HUES48 (cell line): ENCODE results near the gene TENM4.

Experiments
- H3K27ac ChIP-seq: one replicate; pipeline ENCODE4 v1.7.0; 2013; ENCODE audit warnings: low read depth, low read length, inconsistent platforms
- H3K27me3 ChIP-seq: 2 replicates; pipeline ENCODE4 v1.6.1; 2013; ENCODE audit warnings: mild to moderate bottlenecking, low read length; ENCODE audit not compliant: control insufficient read depth, insufficient read depth
- H3K36me3 ChIP-seq: 2 replicates; pipeline ENCODE4 v1.6.1; 2013; ENCODE audit warnings: low read length; ENCODE audit not compliant: control insufficient read depth, insufficient read depth
- H3K4me1 ChIP-seq: 2 replicates; pipeline ENCODE4 v1.6.1; 2013; ENCODE audit warnings: mild to moderate bottlenecking, low read length; ENCODE audit not compliant: control insufficient read depth, insufficient read depth
- H3K4me3 ChIP-seq: 2 replicates; pipeline ENCODE4 v1.5.1; 2013; ENCODE audit warnings: mild to moderate bottlenecking, low read depth, low read length
- H3K9ac ChIP-seq: 2 replicates; pipeline ENCODE4 v1.6.1; 2013; ENCODE audit warnings: mild to moderate bottlenecking, low read depth, low read length, moderate library complexity
- H3K9me3 ChIP-seq: 2 replicates; pipeline ENCODE4 v1.6.1; 2013; ENCODE audit warnings: low read length; ENCODE audit not compliant: control insufficient read depth, insufficient read depth

The TENM4 gene

DNA sequence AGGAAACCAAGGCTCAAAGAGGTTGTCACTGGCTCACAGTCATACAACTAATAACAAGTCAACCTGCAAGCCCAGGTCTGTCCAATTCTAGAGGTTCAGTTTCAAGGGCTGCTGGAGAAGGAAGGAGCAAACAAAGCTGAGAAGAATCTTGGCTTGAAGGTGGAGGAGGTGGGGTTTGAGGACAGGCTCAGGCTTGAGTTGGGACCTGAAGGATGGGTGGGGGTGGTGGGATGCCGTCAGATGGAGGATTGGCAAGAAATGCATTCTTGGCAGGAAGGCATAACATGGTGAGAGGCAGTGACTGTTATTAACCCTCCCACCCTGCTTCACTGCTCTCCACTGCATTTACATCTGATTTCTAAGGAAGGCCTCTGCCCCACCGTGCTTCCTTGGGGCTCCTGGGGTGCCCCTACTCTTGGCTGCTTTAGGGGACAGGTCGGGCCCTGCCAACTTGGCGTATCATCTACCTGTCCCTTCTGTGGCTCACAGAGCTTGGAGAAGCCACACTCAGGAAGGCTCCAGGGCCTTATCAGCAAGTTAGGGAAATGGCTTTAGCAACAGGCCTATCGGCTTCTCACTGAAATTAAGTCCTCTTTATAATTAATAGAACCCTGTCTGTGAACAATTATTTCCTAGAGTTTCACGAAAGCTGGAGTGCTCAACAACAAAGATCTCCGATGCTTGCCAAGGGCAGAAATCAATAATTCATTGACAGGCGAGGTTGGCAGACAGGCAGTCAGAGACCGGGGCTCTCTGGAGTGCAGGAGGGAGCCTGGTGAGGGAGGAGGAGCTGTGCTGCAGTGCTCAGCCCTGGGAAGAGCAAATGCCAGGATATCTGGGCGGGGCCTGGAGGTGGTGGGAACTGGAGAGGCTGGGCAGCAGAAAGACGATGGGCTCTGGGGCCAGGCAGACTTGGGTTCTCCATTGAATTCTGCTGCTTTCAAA lies 781.2 kb downstream of the TENM4 start:
- Histone ChIP-seq H3K27ac (no peak overlapping the region), H3K36me3 (no peaks in the 10 kb centered on the region), H3K4me3 (no peak overlapping the region), H3K9ac (no peak overlapping the region), H3K27me3 (no peaks in the 10 kb centered on the region), H3K4me1 (no peaks in the 10 kb centered on the region), H3K9me3 (no peaks in the 10 kb centered on the region)

DNA sequence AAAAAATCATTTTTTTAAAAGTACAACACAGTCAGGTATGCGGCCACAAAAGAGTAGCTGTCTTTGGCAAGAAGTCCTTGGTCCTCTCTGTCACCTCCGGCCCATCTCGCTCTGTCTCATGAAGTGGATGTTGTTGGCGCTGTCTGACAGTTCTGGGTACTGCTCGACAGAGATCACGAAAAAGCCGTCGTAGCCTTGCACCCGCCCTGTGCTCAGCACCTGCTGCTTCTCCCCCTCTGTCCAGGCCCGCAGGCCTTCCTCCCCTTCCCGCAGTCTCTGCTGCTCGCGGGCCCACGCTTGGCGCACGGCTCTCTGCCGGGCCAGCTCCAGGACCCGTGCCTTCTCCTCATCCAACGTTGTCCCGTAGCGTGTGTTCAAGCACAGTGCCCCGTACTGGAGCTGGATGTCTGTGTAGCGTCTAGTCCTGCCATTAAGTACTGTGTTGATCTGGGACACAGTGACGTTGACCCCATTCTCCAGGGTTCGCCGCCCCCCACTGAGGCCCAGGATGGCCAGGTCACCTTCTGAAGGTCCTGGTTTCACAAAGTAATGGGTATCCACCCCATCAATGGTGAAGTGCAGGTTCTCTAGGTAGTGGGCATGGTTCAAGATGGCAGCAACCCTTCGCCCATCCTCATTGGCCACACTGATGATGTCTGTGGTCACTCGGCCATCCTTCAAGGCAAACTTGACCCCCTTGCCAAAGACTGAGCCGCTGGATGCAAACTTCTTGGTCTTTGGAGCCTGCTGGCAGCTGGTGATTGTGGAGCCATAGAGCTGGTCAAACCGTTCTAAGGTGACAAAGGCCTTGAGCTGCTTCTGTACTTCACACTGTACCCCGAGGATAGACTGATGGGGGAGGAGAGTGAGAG lies 782.6 kb downstream of the TENM4 start:
- no peaks in the 10 kb centered on the region for H3K4me1 ChIP-seq

DNA sequence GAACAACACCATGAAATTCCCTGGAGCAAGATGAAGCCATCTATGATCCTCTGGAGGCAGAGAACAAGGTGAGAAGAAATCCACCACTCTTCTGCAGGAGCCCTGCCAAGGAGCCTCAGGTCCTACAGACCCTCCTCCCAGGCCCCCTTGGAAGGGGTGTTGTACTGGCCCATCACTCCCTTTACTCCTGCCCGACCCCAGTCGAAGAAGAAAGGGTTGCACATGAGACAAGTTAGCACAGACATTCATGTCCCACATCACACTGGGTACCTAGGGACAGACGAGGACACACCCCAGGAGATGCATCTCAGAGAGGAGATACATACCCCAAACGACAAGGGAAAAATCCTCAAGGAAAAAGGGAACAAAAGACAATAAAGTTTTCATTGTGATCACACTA lies 783.4 kb downstream of the TENM4 start:
- H3K9ac ChIP-seq = no peak overlapping the region
- H3K4me1 ChIP-seq = no peaks in the 10 kb centered on the region
- no peak overlapping the region for H3K27ac ChIP-seq
- no peaks in the 10 kb centered on the region for H3K36me3 ChIP-seq
- H3K27me3 ChIP-seq = no peaks in the 10 kb centered on the region
- H3K4me3 ChIP-seq = no peak overlapping the region
- H3K9me3 ChIP-seq = no peaks in the 10 kb centered on the region

More for the DNA sequence above, 782.6 kb downstream of the TENM4 start:
- Histone ChIP-seq H3K27ac (no peak overlapping the region), H3K27me3 (no peaks in the 10 kb centered on the region), H3K9ac (no peak overlapping the region), H3K9me3 (no peaks in the 10 kb centered on the region), H3K4me3 (no peak overlapping the region), H3K36me3 (no peaks in the 10 kb centered on the region)

DNA sequence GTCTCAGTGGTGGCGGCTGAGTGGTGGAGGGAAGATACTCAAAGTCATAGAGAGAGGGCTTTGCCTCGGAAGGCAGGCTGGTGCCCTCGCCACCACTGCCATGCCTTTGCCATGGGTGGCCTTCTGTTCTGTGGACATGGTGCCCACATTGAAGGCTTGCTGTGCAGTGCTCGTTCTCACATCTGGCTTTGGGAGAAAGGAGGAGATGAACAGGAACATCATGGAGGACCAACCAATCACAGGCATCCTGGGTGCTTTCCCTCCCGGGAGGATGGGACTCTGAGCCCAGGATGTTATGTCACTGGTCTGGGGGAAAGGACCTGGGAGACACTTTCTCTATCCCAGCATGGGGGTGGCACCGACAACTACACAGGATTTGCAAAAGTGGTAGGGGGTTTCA lies 783.8 kb downstream of the TENM4 start:
- Histone ChIP-seq H3K9me3 (no peaks in the 10 kb centered on the region), H3K27me3 (no peaks in the 10 kb centered on the region), H3K36me3 (no peaks in the 10 kb centered on the region), H3K4me3 (no peak overlapping the region), H3K9ac (no peak overlapping the region), H3K4me1 (no peaks in the 10 kb centered on the region), H3K27ac (no peak overlapping the region)

DNA sequence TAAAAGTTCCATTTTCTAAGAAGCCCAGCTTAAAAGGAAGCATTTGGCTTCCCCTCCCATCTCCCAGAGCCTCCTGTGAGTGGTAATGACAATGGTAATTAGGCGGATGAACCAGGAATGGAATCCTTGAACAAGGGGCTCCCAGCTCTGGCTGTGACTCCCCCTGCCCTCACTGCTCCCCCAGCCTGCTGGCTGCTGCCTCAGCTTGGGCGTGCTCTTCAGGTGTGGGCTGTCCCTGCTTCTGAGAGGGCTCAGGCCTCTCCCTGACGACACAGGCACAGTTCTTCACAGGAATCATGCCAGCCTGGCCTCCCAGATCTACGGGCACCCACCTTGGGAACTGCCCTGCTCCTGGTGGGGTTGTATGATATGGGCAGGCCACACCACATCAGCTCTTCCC lies 784.5 kb downstream of the TENM4 start:
- Histone ChIP-seq H3K9ac (no peak overlapping the region), H3K36me3 (no peaks in the 10 kb centered on the region), H3K4me1 (no peaks in the 10 kb centered on the region), H3K9me3 (no peaks in the 10 kb centered on the region), H3K27ac (no peak overlapping the region), H3K4me3 (no peak overlapping the region), H3K27me3 (no peaks in the 10 kb centered on the region)

DNA sequence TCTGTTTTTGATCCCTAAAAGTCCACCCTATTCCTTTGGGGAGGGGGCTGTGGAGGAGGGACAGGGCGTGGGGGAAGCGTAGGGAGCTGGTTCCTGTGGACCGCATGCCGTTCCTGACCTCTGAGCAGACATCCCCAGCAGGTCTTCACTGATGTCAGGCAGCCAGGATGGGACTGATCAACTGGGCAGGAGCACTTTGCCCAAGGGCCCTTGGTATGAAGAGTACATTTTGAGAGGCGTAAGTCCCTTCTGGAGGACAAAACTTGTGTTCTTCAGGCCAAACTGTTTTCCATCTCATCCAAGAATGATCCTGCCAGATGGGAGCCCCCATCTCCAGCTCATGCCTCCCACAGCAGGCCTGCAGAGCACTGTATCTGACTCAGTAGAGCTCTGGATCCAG lies 785.3 kb downstream of the TENM4 start:
- Histone ChIP-seq H3K27me3 (no peaks in the 10 kb centered on the region), H3K4me1 (no peaks in the 10 kb centered on the region), H3K9ac (no peak overlapping the region), H3K4me3 (no peak overlapping the region), H3K36me3 (no peaks in the 10 kb centered on the region), H3K9me3 (no peaks in the 10 kb centered on the region), H3K27ac (no peak overlapping the region)

DNA sequence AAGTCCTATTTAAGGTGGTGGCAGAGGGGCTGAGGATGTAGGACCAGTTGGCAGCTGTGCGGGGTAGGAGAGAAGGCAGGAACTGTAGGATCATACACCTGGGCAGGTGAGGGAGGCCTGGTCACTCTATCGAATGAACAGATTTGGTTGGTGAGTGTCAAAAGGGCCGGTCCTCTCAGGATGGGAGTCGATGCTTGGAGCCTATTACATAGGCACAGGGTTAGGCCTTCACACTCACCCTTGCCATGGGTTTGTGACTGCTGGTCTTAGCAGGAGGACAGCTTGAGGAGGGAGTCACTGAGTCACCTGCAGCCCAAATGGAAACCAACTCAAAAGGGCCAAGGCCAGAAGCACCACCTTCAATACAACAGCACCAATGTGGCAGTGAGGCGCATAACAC lies 786.0 kb downstream of the TENM4 start:
- Histone ChIP-seq H3K4me3 (no peak overlapping the region), H3K9me3 (no peaks in the 10 kb centered on the region), H3K9ac (no peak overlapping the region), H3K4me1 (no peaks in the 10 kb centered on the region), H3K27me3 (no peaks in the 10 kb centered on the region), H3K36me3 (no peaks in the 10 kb centered on the region), H3K27ac (no peak overlapping the region)

DNA sequence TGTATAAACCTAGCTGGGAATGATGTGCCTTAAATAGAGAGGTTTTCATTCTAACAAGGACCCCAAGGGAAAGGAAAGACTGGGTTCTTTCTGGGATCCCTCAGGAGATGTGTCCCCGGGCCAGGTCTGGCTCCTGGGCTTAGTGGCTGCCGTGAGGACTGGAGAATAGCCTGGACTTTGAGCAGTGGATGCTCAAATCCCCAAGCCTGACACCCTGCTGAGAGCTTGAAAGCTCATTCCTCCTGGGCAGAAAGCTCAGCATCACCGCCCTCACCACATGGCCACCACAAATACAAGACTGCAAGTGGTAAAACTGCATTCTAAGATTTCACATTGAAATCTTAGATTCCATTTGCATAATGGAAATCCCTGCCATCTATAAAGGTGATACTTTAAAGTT lies 786.8 kb downstream of the TENM4 start:
- H3K27ac ChIP-seq = no peak overlapping the region

DNA sequence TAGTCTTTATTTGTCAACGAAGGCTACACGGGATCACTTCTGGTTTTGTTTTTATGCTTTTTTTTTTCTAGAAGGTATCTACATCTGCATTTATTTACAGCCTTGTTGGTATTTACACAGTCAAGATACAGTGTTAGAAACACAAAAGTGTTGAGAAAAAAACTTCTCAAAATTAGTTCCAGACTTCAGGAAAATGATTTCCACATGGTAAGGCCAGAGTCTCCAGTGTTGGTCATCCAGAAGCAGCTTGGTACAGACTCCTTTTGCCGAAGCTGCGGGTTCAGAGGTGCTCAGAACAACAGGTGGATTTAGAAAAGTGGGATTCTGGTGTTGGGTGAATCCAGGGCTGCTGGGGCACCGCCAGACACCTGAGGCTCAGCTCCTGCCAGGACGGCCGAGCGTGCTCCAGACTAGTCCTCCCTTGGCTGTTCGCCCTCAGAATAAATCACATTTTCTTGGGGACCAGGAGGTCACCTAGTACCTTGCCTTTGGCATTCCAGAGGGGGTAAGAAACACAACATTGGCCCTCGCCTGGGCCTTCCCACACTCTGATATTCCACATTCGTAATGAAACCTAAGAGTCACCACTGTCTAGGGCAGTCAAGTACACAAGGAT lies 787.4 kb downstream of the TENM4 start:
- H3K36me3 ChIP-seq = no peaks in the 10 kb centered on the region
- no peaks in the 10 kb centered on the region for H3K4me1 ChIP-seq
- no peak overlapping the region for H3K4me3 ChIP-seq
- no peaks in the 10 kb centered on the region for H3K27me3 ChIP-seq
- H3K9me3 ChIP-seq = no peaks in the 10 kb centered on the region
- no peak overlapping the region for H3K9ac ChIP-seq
- H3K27ac ChIP-seq = no peak overlapping the region

More for the DNA sequence above, 786.8 kb downstream of the TENM4 start:
- H3K4me3 ChIP-seq = no peak overlapping the region
- H3K9me3 ChIP-seq = no peaks in the 10 kb centered on the region
- no peaks in the 10 kb centered on the region for H3K36me3 ChIP-seq
- H3K4me1 ChIP-seq = no peaks in the 10 kb centered on the region
- H3K27me3 ChIP-seq = no peaks in the 10 kb centered on the region
- H3K9ac ChIP-seq = no peak overlapping the region

DNA sequence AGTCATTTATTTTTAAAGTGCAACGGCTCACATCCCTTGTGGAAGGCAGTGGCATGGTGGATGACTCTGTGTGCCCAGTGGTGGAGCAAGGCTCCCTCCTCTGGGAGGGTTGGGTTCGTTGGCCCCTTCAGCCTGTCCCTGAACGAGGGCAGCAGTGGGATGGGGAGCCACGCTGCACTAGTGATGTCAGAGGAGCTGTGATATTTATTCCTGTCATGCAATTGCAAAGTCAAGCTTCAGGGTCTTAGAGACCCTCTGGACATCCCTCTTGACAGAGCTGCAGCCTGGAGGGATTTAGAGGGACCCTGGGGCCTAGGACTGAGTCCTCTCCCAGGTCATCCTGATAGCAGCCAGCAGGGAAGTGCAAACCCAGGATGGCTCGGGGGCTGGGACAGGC lies 788.0 kb downstream of the TENM4 start:
- Histone ChIP-seq H3K9ac (no peak overlapping the region), H3K4me3 (no peak overlapping the region), H3K27ac (no peak overlapping the region), H3K36me3 (no peaks in the 10 kb centered on the region), H3K27me3 (no peaks in the 10 kb centered on the region), H3K4me1 (no peaks in the 10 kb centered on the region), H3K9me3 (no peaks in the 10 kb centered on the region)
